H7 (cell line): ENCODE data around the gene SPOCK1. TPM values are rescaled to one million over a fixed set of nuclear protein-coding genes. Genes with fewer than 3 reads are reported as not detected.
"Not testable (repeated sequence)": the region's sequence is repeated elsewhere in the genome, so short reads cannot be mapped to it uniquely, and the experiment has no call there.

ENCODE experiments used
- DNase-seq: peaks from one replicate; pipeline ENCODE4 v3.0.0; 2012
- H3K27me3 ChIP-seq: 2 replicates; pipeline ENCODE4 v1.6.0; 2011; ENCODE audit warnings: mild to moderate bottlenecking, low read length; ENCODE audit not compliant: control insufficient read depth, insufficient read depth
- H3K36me3 ChIP-seq: replicated peaks from 2 replicates; pipeline ENCODE4 v1.5.1; 2011; ENCODE audit warnings: low read length; ENCODE audit not compliant: control insufficient read depth, insufficient read depth
- H3K4me3 ChIP-seq: 2 replicates; pipeline ENCODE4 v1.5.1; 2011; ENCODE audit warnings: low read depth, mild to moderate bottlenecking, control low read depth, low read length, moderate library complexity; ENCODE audit not compliant: insufficient read depth
- total RNA-seq: library from RNA; depleted of rRNA; stranded (reverse); fragments of >200 nt; shearing (Covaris generic); gene quantifications from 2 replicates; pipeline ENCODE4 v1.2.3, GENCODE V29; 2014; rRNA removed

Gene SPOCK1
- total RNA-seq, 1 experiment from 2014 or later = 1.4 TPM

- peak; percentile 29 for DNase-seq
- not testable (repeated sequence) for H3K36me3 ChIP-seq, H3K27me3 ChIP-seq, H3K4me3 ChIP-seq
These were observed 545.6 kb downstream of the SPOCK1 start for GRCh38 chr5:136953346-136954069.

GRCh38 chr5:136927571-136927970, 571.6 kb downstream of the SPOCK1 start:
- H3K36me3 ChIP-seq = no peaks in the 10 kb centered on the region
- no peak for DNase-seq
- H3K27me3 ChIP-seq = no peaks in the 10 kb centered on the region
- H3K4me3 ChIP-seq = no peak overlapping the region

- no peak overlapping the region for H3K4me3 ChIP-seq
- no peaks in the 10 kb centered on the region for H3K27me3 ChIP-seq
- no peaks in the 10 kb centered on the region for H3K36me3 ChIP-seq
- no peak for DNase-seq
These were observed 573.1 kb downstream of the SPOCK1 start for GRCh38 chr5:136926073-136926472.

Other genes with a start within 250 kb of the SPOCK1 start
- gene KLHL3, start 236.8 kb upstream of the SPOCK1 start, total RNA-seq = 3.8 and 4.6 TPM in 2 replicates